ENCODE measurements around the gene MGME1. TPM values are rescaled to one million over a fixed set of nuclear protein-coding genes. Genes with fewer than 3 reads are reported as not detected.

The MGME1 gene
- total RNA-seq, 1 donor from 2014 or later, result 14.2 TPM

GRCh38 chr20:17932396-17932795, 36.4 kb upstream of the MGME1 start:
- H3K9ac ChIP-seq (ENCODE audit: low read length), result no peak overlapping the region
- peaks cover 2% of the 10 kb centered on the region for H3K9me3 Mint-ChIP-seq (ENCODE audit: unreplicated experiment)
- no peak overlapping the region for H3K27ac ChIP-seq (ENCODE audit: low read depth, low read length)
- peaks cover 17% of the 10 kb centered on the region for H3K4me1 Mint-ChIP-seq (ENCODE audit: low read depth, unreplicated experiment)
- no peaks in the 10 kb centered on the region for H3K9me3 ChIP-seq (ENCODE audit: insufficient read depth, low read depth, low read length)
- peaks cover 41% of the 10 kb centered on the region for H3K4me1 ChIP-seq (ENCODE audit: insufficient read depth, low read length)
- no peaks in the 10 kb centered on the region for H3K27me3 ChIP-seq (ENCODE audit: insufficient read depth, low read length)
- H2AFZ ChIP-seq (ENCODE audit: low read depth, low read length), result no peak overlapping the region
- H3K36me3 Mint-ChIP-seq (ENCODE audit: low read depth, unreplicated experiment), result peaks cover 1% of the 10 kb centered on the region
- no peaks in the 10 kb centered on the region for H3K79me2 ChIP-seq (ENCODE audit: insufficient read depth, low read length)
- peaks cover 6% of the 10 kb centered on the region for H4K20me1 ChIP-seq (ENCODE audit: insufficient read depth, low read length)
- no peak overlapping the region for H3K4me3 ChIP-seq (ENCODE audit: insufficient read depth, low read depth, low read length)
- no peaks in the 10 kb centered on the region for H3K36me3 ChIP-seq (ENCODE audit: insufficient read depth, low read length)
- H3K4me3 Mint-ChIP-seq (ENCODE audit: unreplicated experiment), result no peak overlapping the region
- DNase-seq (ENCODE audit: low read depth) (no peak), FAIRE-seq (no peak)
- H3K4me2 ChIP-seq (ENCODE audit: low read length), result no peak overlapping the region
- TF ChIP-seq EZH2 (IDR thresholded peaks at IDR 0.05; ENCODE audit: insufficient read depth, low read length), result no peak
- TF ChIP-seq CTCF (IDR thresholded peaks at IDR 0.05; ENCODE audit: insufficient read depth, low read depth, low read length), result no peak
- no peak overlapping the region for H3K27ac Mint-ChIP-seq (ENCODE audit: unreplicated experiment)
- peaks cover 10% of the 10 kb centered on the region for H3K27me3 Mint-ChIP-seq (ENCODE audit: low read depth, unreplicated experiment)

GRCh38 chr20:17933121-17933520, 35.7 kb upstream of the MGME1 start:
- Histone ChIP-seq H3K79me2 (ENCODE audit: insufficient read depth, low read length) (no peaks in the 10 kb centered on the region), H3K9ac (ENCODE audit: low read length) (no peak overlapping the region), H3K9me3 (ENCODE audit: insufficient read depth, low read depth, low read length) (no peaks in the 10 kb centered on the region), H3K4me1 (ENCODE audit: insufficient read depth, low read length) (peaks cover 43% of the 10 kb centered on the region), H2AFZ (ENCODE audit: low read depth, low read length) (no peak overlapping the region), H3K27ac (ENCODE audit: low read depth, low read length) (no peak overlapping the region), H4K20me1 (ENCODE audit: insufficient read depth, low read length) (peaks cover 6% of the 10 kb centered on the region), H3K36me3 (ENCODE audit: insufficient read depth, low read length) (no peaks in the 10 kb centered on the region), H3K4me2 (ENCODE audit: low read length) (no peak overlapping the region), H3K27me3 (ENCODE audit: insufficient read depth, low read length) (no peaks in the 10 kb centered on the region), H3K4me3 (ENCODE audit: insufficient read depth, low read depth, low read length) (no peak overlapping the region)
- peaks cover 2% of the 10 kb centered on the region for H3K9me3 Mint-ChIP-seq (ENCODE audit: unreplicated experiment)
- H3K4me3 Mint-ChIP-seq (ENCODE audit: unreplicated experiment), result no peak overlapping the region
- H3K36me3 Mint-ChIP-seq (ENCODE audit: low read depth, unreplicated experiment), result no peaks in the 10 kb centered on the region
- H3K27me3 Mint-ChIP-seq (ENCODE audit: low read depth, unreplicated experiment), result peaks cover 3% of the 10 kb centered on the region
- peaks cover 17% of the 10 kb centered on the region for H3K4me1 Mint-ChIP-seq (ENCODE audit: low read depth, unreplicated experiment)
- H3K27ac Mint-ChIP-seq (ENCODE audit: unreplicated experiment), result no peak overlapping the region
- no peak for FAIRE-seq
- DNase-seq (ENCODE audit: low read depth), result no peak
- TF ChIP-seq EZH2 (IDR thresholded peaks at IDR 0.05; ENCODE audit: insufficient read depth, low read length) (no peak), CTCF (IDR thresholded peaks at IDR 0.05; ENCODE audit: insufficient read depth, low read depth, low read length) (no peak)

- TF ChIP-seq CTCF (IDR thresholded peaks at IDR 0.05; ENCODE audit: insufficient read depth, low read depth, low read length), result no peak
- no peaks in the 10 kb centered on the region for H3K27me3 Mint-ChIP-seq (ENCODE audit: low read depth, unreplicated experiment)
- H3K4me2 ChIP-seq (ENCODE audit: low read length), result peak overlapping the region; percentile 61
- no peaks in the 10 kb centered on the region for H3K9me3 Mint-ChIP-seq (ENCODE audit: unreplicated experiment)
- H3K4me1 ChIP-seq (ENCODE audit: insufficient read depth, low read length), result peaks cover 47% of the 10 kb centered on the region
- no peak overlapping the region for H3K4me3 Mint-ChIP-seq (ENCODE audit: unreplicated experiment)
- no peaks in the 10 kb centered on the region for H3K36me3 Mint-ChIP-seq (ENCODE audit: low read depth, unreplicated experiment)
- FAIRE-seq, result no peak
- no peak overlapping the region for H3K4me3 ChIP-seq (ENCODE audit: insufficient read depth, low read depth, low read length)
- no peak overlapping the region for H2AFZ ChIP-seq (ENCODE audit: low read depth, low read length)
- no peaks in the 10 kb centered on the region for H3K79me2 ChIP-seq (ENCODE audit: insufficient read depth, low read length)
- no peak overlapping the region for H3K27ac Mint-ChIP-seq (ENCODE audit: unreplicated experiment)
- H4K20me1 ChIP-seq (ENCODE audit: insufficient read depth, low read length), result peaks cover 8% of the 10 kb centered on the region
- DNase-seq (ENCODE audit: low read depth), result no peak
- peaks cover 14% of the 10 kb centered on the region for H3K4me1 Mint-ChIP-seq (ENCODE audit: low read depth, unreplicated experiment)
- H3K9ac ChIP-seq (ENCODE audit: low read length), result no peak overlapping the region
- H3K9me3 ChIP-seq (ENCODE audit: insufficient read depth, low read depth, low read length), result no peaks in the 10 kb centered on the region
- peak overlapping the region; percentile 25 for H3K27ac ChIP-seq (ENCODE audit: low read depth, low read length)
- H3K27me3 ChIP-seq (ENCODE audit: insufficient read depth, low read length), result no peaks in the 10 kb centered on the region
- no peaks in the 10 kb centered on the region for H3K36me3 ChIP-seq (ENCODE audit: insufficient read depth, low read length)
Observed at GRCh38 chr20:17933711-17934110, 35.1 kb upstream of the MGME1 start.
